NT2/D1 (cell line): ENCODE results near the gene HMG20B.

ENCODE experiments used
- SUZ12 ChIP-seq: IDR thresholded peaks from 2 replicates; pipeline ENCODE4 v1.6.1; 2011; ENCODE audit not compliant: insufficient read length, insufficient read depth; ENCODE audit errors: extremely low read depth
- YY1 ChIP-seq: IDR thresholded peaks from 2 replicates; pipeline ENCODE4 v1.6.1; 2011; ENCODE audit not compliant: insufficient read length, insufficient read depth
- ZNF274 ChIP-seq: IDR thresholded peaks from 2 replicates; pipeline ENCODE4 v1.6.1; 2011; ENCODE audit warnings: mild to moderate bottlenecking, low read depth, low read length

DNA sequence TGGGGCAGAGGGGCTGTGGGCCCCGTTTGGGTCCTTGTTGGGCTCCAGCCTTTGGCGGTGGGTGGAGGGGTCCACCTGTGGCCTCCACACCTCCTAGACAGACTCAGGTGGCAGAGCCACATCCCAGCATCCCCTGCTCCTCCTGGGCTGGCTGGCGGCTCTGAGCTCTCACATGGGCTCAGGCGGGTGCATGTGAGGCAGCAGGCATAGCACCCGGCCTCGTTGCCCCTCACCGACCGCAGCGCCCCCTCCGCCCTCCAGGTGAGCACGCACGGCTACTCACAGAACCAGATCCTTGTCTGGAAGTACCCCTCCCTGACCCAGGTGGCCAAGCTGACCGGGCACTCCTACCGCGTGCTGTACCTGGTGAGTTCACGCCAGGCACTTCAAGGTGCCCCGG is 39.7 kb upstream of the HMG20B start:
- TF ChIP-seq YY1 (no peak), ZNF274 (no peak), SUZ12 (no peak)
